ENCODE measurements around the gene EDARADD.

GRCh38 chr1:236401698-236402097 lies 7.6 kb downstream of the EDARADD start:
- TF ChIP-seq POLR2A (IDR thresholded peaks at IDR 0.05; ENCODE audit: control extremely low read depth in 1 of 2, low read depth in 2 of 2, low read length in 2 of 2), result no peak
- no peak for TF ChIP-seq CTCF (IDR thresholded peaks at IDR 0.05; ENCODE audit: control extremely low read depth in 1 of 3, insufficient read depth in 1 of 3, low read depth in 1 of 3, low read length in 3 of 3)
- TF ChIP-seq SIRT6 (IDR thresholded peaks at IDR 0.05; ENCODE audit: low read length), result no peak
- TF ChIP-seq FOSL1 (IDR thresholded peaks at IDR 0.05; ENCODE audit: insufficient read depth, low read depth, low read length), result no peak
- TF ChIP-seq TAF7 (optimal IDR thresholded peaks at IDR 0.05; ENCODE audit: borderline replicate concordance, low read depth, low read length), result no peak
- TF ChIP-seq RAD21 (IDR thresholded peaks at IDR 0.05 in 1 of 2, conservative IDR thresholded peaks at IDR 0.05 in 1 of 2; ENCODE audit: low read depth in 2 of 2, low read length in 2 of 2), result no peak
- no peak for TF ChIP-seq EZH2 (IDR thresholded peaks at IDR 0.05; ENCODE audit: low read depth, low read length, severe bottlenecking)
- TF ChIP-seq EGR1 (IDR thresholded peaks at IDR 0.05; ENCODE audit: borderline replicate concordance, low read depth, low read length), result no peak
- TF ChIP-seq SIX5 (IDR thresholded peaks at IDR 0.05; ENCODE audit: low read depth, low read length), result no peak
- no peak for TF ChIP-seq KDM1A (IDR thresholded peaks at IDR 0.05; ENCODE audit: borderline replicate concordance, low read length)
- TF ChIP-seq CEBPB (IDR thresholded peaks at IDR 0.05; ENCODE audit: low read depth, low read length), result no peak
- no peak for TF ChIP-seq POU5F1 (IDR thresholded peaks at IDR 0.05; ENCODE audit: low read depth, low read length)
- no peak for TF ChIP-seq TEAD4 (IDR thresholded peaks at IDR 0.05; ENCODE audit: low read depth, low read length)
- no peak for TF ChIP-seq JUND (IDR thresholded peaks at IDR 0.05; ENCODE audit: low read length)
